IPS DF 6.9 (cell line): ENCODE results near the gene ASTN2.

Experiments
- DNase-seq: peaks from one replicate; pipeline ENCODE4 v3.0.0-alpha.2; 2013; ENCODE audit warnings: low read depth, low spot score
- H3K27ac ChIP-seq: one replicate; pipeline ENCODE4 v1.5.1; 2013; ENCODE audit warnings: low read length, control low read depth
- H3K27me3 ChIP-seq: 2 replicates; pipeline ENCODE4 v1.6.1; 2013; ENCODE audit warnings: mild to moderate bottlenecking, low read length; ENCODE audit not compliant: control insufficient read depth, insufficient read depth
- H3K36me3 ChIP-seq: 2 replicates; pipeline ENCODE4 v1.6.1; 2013; ENCODE audit warnings: low read length; ENCODE audit not compliant: control insufficient read depth, insufficient read depth
- H3K4me1 ChIP-seq: 2 replicates; pipeline ENCODE4 v1.6.1; 2013; ENCODE audit warnings: low read length; ENCODE audit not compliant: control insufficient read depth, insufficient read depth
- H3K4me3 ChIP-seq: 2 replicates; pipeline ENCODE4 v1.5.1; 2013; ENCODE audit warnings: mild to moderate bottlenecking, low read length
- H3K9me3 ChIP-seq: 2 replicates; pipeline ENCODE4 v1.6.1; 2013; ENCODE audit warnings: low read length, inconsistent platforms; ENCODE audit not compliant: control insufficient read depth, insufficient read depth
- WGBS: extraction: QIAGEN DNeasy Blood & Tissue Kit; methylation state at CpG from one replicate; pipeline ENCODE4 v1.1.7; 2013; ENCODE audit warnings: mixed read lengths, missing lambda C conversion rate; ENCODE audit not compliant: insufficient read length, insufficient coverage; 5-methylcytosine and 5-hydroxymethylcytosine counted together

The ASTN2 gene

GRCh38 chr9:117103438-117104110 is 311.3 kb downstream of the ASTN2 start:
- H3K36me3 ChIP-seq: no peaks in the 10 kb centered on the region
- no peak overlapping the region for H3K4me3 ChIP-seq
- H3K27me3 ChIP-seq: no peaks in the 10 kb centered on the region
- no peaks in the 10 kb centered on the region for H3K9me3 ChIP-seq
- no peaks in the 10 kb centered on the region for H3K4me1 ChIP-seq
- DNase-seq: no peak
- no CpG with 5 or more reads among the region's 3 CpGs for WGBS
- H3K27ac ChIP-seq: no peak overlapping the region

GRCh38 chr9:117101008-117101407 is 313.8 kb downstream of the ASTN2 start:
- H3K27ac ChIP-seq: no peak overlapping the region
- H3K4me3 ChIP-seq: no peak overlapping the region
- no peaks in the 10 kb centered on the region for H3K27me3 ChIP-seq
- H3K9me3 ChIP-seq: no peaks in the 10 kb centered on the region
- no CpG with 5 or more reads among the region's 1 CpG for whole genome bisulfite sequencing
- DNase-seq: no peak
- no peaks in the 10 kb centered on the region for H3K4me1 ChIP-seq
- H3K36me3 ChIP-seq: no peaks in the 10 kb centered on the region

- H3K4me1 ChIP-seq: peaks cover under 1% of the 10 kb centered on the region; the same call in 1 of the 2 replicates
- H3K4me3 ChIP-seq: no peak overlapping the region
- H3K27me3 ChIP-seq: no peaks in the 10 kb centered on the region
- WGBS: no CpG with 5 or more reads among the region's 3 CpGs
- DNase-seq: no peak
- no peaks in the 10 kb centered on the region for H3K36me3 ChIP-seq
- no peak overlapping the region for H3K27ac ChIP-seq
- no peaks in the 10 kb centered on the region for H3K9me3 ChIP-seq
Observed at GRCh38 chr9:117098331-117098730, 316.5 kb downstream of the ASTN2 start.

DNA sequence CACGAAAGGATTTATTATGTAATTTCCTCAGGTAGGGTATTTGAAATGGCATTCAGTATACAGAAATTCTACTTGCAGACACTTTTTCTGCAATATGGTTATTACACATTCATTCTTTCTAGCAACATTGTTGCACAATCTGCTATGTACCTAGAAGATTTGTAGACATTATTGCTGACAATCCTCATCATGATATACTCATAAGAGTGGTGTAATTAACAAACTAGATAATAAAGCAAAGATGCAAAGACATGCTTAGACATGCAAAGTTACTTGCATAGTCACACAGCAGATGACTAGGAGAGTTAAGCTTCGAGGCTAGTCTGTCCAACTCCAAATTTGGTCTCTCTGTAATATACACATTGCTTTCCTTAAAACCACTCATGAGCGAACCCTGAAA is 317.1 kb downstream of the ASTN2 start:
- Histone ChIP-seq H3K9me3 (no peaks in the 10 kb centered on the region), H3K36me3 (no peaks in the 10 kb centered on the region), H3K27me3 (no peaks in the 10 kb centered on the region), H3K4me3 (no peak overlapping the region), H3K4me1 (peaks cover 2% of the 10 kb centered on the region; the same call in 1 of the 2 replicates), H3K27ac (no peak overlapping the region)
- WGBS: no CpG with 5 or more reads among the region's 3 CpGs
- DNase-seq: no peak

GRCh38 chr9:117096138-117096537 is 318.7 kb downstream of the ASTN2 start:
- H3K4me3 ChIP-seq: no peak overlapping the region
- DNase-seq: no peak
- H3K27me3 ChIP-seq: no peaks in the 10 kb centered on the region
- H3K27ac ChIP-seq: no peak overlapping the region
- H3K9me3 ChIP-seq: no peaks in the 10 kb centered on the region
- WGBS: no CpG with 5 or more reads among the region's 1 CpG
- H3K4me1 ChIP-seq: peaks cover 5% of the 10 kb centered on the region; the same call in 1 of the 2 replicates
- H3K36me3 ChIP-seq: no peaks in the 10 kb centered on the region

GRCh38 chr9:117095081-117095480 is 319.8 kb downstream of the ASTN2 start:
- Histone ChIP-seq H3K27ac (no peak overlapping the region), H3K4me1 (peaks cover 9% of the 10 kb centered on the region), H3K27me3 (no peaks in the 10 kb centered on the region), H3K9me3 (no peaks in the 10 kb centered on the region), H3K4me3 (no peak overlapping the region), H3K36me3 (no peaks in the 10 kb centered on the region)
- DNase-seq: no peak
- no CpG with 5 or more reads among the region's 2 CpGs for WGBS

DNA sequence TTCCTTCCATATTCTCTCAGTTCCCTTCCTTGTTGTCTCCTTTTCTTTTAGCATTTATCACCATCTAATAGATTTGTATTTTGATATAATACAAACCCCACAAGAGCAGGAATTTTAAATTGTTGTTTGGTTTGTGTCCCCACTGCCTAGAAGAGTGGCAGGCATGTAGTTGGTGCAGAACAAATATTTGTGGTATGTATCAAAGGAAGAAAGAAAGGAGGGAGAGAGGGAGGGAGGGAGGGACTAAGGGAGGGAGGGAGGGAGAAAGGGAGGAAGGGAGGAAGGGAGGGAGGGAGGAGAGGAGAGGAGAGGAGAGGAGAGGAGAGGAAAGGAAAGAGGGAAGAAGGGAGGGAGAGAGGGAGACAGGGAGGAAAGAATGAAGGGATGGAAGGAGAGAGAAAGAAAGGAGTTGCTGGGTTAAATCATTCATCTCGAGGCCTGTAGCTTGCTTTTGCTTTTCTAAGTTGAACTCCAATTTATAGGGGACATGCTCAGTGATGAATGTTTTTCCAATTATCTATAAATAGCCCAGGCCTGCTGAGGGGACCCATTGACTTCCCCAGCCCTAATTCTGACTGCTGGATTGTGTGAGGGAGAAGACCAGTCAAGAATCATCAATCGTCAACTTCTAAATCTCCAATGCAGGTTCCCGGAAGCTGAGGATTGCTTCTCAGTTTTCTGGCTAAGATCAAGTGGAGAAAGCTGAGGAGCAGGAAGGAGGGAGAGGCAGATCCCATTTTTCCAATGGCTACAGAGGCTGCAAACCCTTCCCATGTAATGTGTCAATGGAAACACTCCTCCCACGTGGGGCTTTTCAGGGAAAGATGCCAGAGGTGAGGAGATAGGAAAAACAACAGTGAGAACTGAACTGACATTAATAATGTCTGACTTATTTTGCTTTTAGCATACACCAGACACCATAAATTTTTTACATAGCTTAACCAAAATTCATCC is 320.7 kb downstream of the ASTN2 start:
- no peak for DNase-seq
- Histone ChIP-seq H3K36me3 (no peaks in the 10 kb centered on the region), H3K27me3 (no peaks in the 10 kb centered on the region), H3K9me3 (no peaks in the 10 kb centered on the region), H3K27ac (no peak overlapping the region), H3K4me1 (peaks cover 9% of the 10 kb centered on the region), H3K4me3 (no peak overlapping the region)
- WGBS: no CpG with 5 or more reads among the region's 4 CpGs

GRCh38 chr9:117092582-117092981 is 322.3 kb downstream of the ASTN2 start:
- Histone ChIP-seq H3K4me1 (peaks cover 9% of the 10 kb centered on the region), H3K4me3 (no peak overlapping the region), H3K36me3 (no peaks in the 10 kb centered on the region), H3K27ac (no peak overlapping the region), H3K27me3 (no peaks in the 10 kb centered on the region), H3K9me3 (no peaks in the 10 kb centered on the region)
- DNase-seq: no peak
- no CpG with 5 or more reads among the region's 1 CpG for WGBS

GRCh38 chr9:117091529-117091928 is 323.3 kb downstream of the ASTN2 start:
- H3K4me3 ChIP-seq: no peak overlapping the region
- H3K9me3 ChIP-seq: no peaks in the 10 kb centered on the region
- peaks cover 9% of the 10 kb centered on the region for H3K4me1 ChIP-seq
- no peak overlapping the region for H3K27ac ChIP-seq
- no peaks in the 10 kb centered on the region for H3K27me3 ChIP-seq
- no CpG with 5 or more reads among the region's 4 CpGs for WGBS
- H3K36me3 ChIP-seq: no peaks in the 10 kb centered on the region
- no peak for DNase-seq

GRCh38 chr9:117088786-117089185 is 326.1 kb downstream of the ASTN2 start:
- no peaks in the 10 kb centered on the region for H3K9me3 ChIP-seq
- DNase-seq: no peak
- peaks cover 9% of the 10 kb centered on the region for H3K4me1 ChIP-seq
- no peaks in the 10 kb centered on the region for H3K36me3 ChIP-seq
- no peak overlapping the region for H3K4me3 ChIP-seq
- no peaks in the 10 kb centered on the region for H3K27me3 ChIP-seq
- no peak overlapping the region for H3K27ac ChIP-seq
- no CpG with 5 or more reads among the region's 6 CpGs for WGBS
